GM13976 (cell line): Measurements from ENCODE around the gene SLC6A1.

ENCODE experiments used
- DNase-seq: peaks from one replicate; pipeline ENCODE4 v3.0.0; 2012; ENCODE audit warnings: low spot score
- CTCF ChIP-seq: IDR thresholded peaks from 2 replicates; pipeline ENCODE4 v1.5.1; 2012; ENCODE audit warnings: borderline replicate concordance, mild to moderate bottlenecking; ENCODE audit not compliant: insufficient read depth; ENCODE audit errors: extremely low read depth, missing control alignments, control extremely low read depth
- in situ Hi-C: fragments of 300-500 bp; cut with MboI; formaldehyde crosslinking; loops from one replicate; pipeline ENCODE4 v1.12.0; 2022; ENCODE audit warnings: low sequenced_read_pairs, mixed read lengths, inconsistent platforms; ENCODE audit not compliant: unreplicated experiment

SLC6A1 gene

GRCh38 chr3:11084098-11084497 lies 91.5 kb downstream of the SLC6A1 start:
- DNase-seq: no peak
- no peak for TF ChIP-seq CTCF
- in situ Hi-C loops: no loop called here

- TF ChIP-seq CTCF: no peak
- in situ Hi-C loops: no loop called here
- DNase-seq: no peak
Observed at GRCh38 chr3:11084677-11085076, 92.1 kb downstream of the SLC6A1 start.

- no peak for TF ChIP-seq CTCF
- DNase-seq: no peak
- in situ Hi-C loops: no loop called here
Observed at GRCh38 chr3:11085093-11085840, 92.7 kb downstream of the SLC6A1 start.

- in situ Hi-C loops: no loop called here
- no peak for TF ChIP-seq CTCF
Observed at GRCh38 chr3:11086856-11087255, 94.3 kb downstream of the SLC6A1 start.

GRCh38 chr3:11088066-11088465 lies 95.5 kb downstream of the SLC6A1 start:
- no peak for DNase-seq
- no peak for TF ChIP-seq CTCF
- in situ Hi-C loops: no loop called here

More at GRCh38 chr3:11086856-11087255, 94.3 kb downstream of the SLC6A1 start:
- DNase-seq: no peak

GRCh38 chr3:11088831-11089230 lies 96.3 kb downstream of the SLC6A1 start:
- TF ChIP-seq CTCF: no peak
- no peak for DNase-seq
- in situ Hi-C loops: no loop called here
